ENCODE measurements around the gene GAL.

DNA sequence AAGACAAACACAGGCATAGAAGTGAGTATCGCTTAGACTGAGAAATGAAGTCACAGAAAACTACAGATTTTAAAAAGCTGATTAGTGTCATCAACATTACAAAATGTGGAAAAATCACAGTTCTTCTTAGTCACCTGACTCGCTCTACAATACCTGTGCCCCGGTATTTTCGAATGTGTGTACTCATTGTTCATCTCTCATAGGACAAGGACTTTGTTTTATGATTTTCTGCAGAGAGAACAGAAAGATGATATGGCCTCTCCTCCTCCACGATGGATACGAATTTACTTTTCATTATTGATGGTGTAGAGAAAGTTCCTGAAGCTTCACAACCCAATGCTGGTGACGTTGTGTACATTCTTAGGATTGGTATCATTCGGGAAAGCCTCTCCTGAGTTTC is 29.4 kb upstream of the GAL start:
- TF ChIP-seq EZH2phosphoT487 (IDR thresholded peaks at IDR 0.05; ENCODE audit: insufficient read depth, low read depth) = no peak
- TF ChIP-seq EZH2 (IDR thresholded peaks at IDR 0.05; ENCODE audit: insufficient read depth, poor library complexity, severe bottlenecking) = no peak
